ENCODE data around the gene VDR.
"Not testable (repeated sequence)": the region's sequence is repeated elsewhere in the genome, so short reads cannot be mapped to it uniquely, and the experiment has no call there.

VDR gene

DNA sequence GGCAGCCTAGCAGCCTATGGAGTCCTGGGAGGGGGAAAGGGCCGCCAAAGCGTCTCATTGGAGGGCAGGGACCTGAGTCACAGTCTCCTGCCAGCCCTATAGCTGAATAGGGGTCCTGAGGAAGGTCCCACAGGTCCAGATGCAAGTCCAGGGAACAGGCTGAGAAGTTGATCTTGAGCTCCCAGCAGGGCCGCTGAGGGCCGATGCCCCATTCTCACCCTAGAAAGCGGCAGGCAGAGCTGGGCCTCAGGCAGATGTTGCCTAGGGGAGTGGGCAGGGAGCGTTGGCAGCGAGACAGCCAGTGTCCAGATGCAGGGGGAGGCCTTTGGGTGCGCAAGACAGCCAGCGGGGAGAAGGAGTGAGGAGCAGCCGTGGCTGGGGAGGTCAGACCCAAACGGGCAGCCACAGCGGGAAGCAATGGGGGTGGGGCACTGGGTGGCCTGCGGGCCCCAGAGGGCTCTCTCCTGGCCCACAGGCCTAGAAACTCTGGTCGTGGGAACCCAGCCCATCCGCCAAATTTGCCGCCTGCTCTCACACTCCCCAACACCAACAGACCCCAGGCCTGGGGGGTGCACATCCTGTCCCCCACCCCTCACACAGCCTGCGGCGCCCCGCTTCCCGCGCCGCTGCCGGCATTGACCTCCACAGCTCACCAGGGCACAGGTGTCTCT lies 86.2 kb downstream of the VDR start:
- Histone ChIP-seq H3K4me1 (ENCODE audit: control insufficient read depth, insufficient read depth, low read length) (peaks cover 80% of the 10 kb centered on the region), H3K27ac (ENCODE audit: low read length) (peak overlapping the region; percentile 88), H3K9ac (ENCODE audit: low read length in 2 of 2) (peak overlapping the region; percentile 86 to 91), H3K27me3 (ENCODE audit: control insufficient read depth in 1 of 2, insufficient read depth in 2 of 2, low read length in 2 of 2) (no peaks in the 10 kb centered on the region), H3K4me3 (ENCODE audit: low read length in 2 of 2) (peak overlapping the region; percentile 70 to 84), H3K9me3 (ENCODE audit: control insufficient read depth in 2 of 2, low read length in 2 of 2) (no peaks in the 10 kb centered on the region), H3K36me3 (ENCODE audit: control insufficient read depth in 2 of 2, insufficient read depth in 2 of 2, low read length in 2 of 2) (no peaks in the 10 kb centered on the region)

DNA sequence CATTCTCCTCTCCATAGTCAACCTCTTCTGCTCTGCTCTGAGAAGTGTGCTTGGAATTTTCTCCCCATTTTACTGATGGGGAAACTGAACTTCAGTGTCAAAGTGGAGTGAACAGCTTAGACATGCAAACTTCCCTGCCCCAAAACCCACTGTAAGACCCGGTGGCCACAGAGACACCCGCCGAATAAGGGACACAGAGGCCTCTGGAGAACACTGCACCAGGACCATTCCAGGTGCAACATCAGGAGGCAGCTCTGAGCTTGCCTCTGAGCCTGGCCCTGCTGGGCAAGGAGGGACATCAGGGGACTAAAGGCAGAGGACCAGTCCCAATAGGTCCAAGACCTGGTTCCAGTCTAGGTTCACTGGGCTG lies 86.8 kb downstream of the VDR start:
- H3K9ac ChIP-seq (ENCODE audit: low read length in 2 of 2) = peak overlapping the region; percentile 86 to 91
- H3K4me1 ChIP-seq (ENCODE audit: control insufficient read depth, insufficient read depth, low read length) = peaks cover 86% of the 10 kb centered on the region
- no peaks in the 10 kb centered on the region for H3K36me3 ChIP-seq (ENCODE audit: control insufficient read depth in 2 of 2, insufficient read depth in 2 of 2, low read length in 2 of 2)
- H3K27ac ChIP-seq (ENCODE audit: low read length) = peak overlapping the region; percentile 88
- no peaks in the 10 kb centered on the region for H3K9me3 ChIP-seq (ENCODE audit: control insufficient read depth in 2 of 2, low read length in 2 of 2)
- H3K4me3 ChIP-seq (ENCODE audit: low read length in 2 of 2) = peak overlapping the region; percentile 70 to 84
- no peaks in the 10 kb centered on the region for H3K27me3 ChIP-seq (ENCODE audit: control insufficient read depth in 1 of 2, insufficient read depth in 2 of 2, low read length in 2 of 2)

DNA sequence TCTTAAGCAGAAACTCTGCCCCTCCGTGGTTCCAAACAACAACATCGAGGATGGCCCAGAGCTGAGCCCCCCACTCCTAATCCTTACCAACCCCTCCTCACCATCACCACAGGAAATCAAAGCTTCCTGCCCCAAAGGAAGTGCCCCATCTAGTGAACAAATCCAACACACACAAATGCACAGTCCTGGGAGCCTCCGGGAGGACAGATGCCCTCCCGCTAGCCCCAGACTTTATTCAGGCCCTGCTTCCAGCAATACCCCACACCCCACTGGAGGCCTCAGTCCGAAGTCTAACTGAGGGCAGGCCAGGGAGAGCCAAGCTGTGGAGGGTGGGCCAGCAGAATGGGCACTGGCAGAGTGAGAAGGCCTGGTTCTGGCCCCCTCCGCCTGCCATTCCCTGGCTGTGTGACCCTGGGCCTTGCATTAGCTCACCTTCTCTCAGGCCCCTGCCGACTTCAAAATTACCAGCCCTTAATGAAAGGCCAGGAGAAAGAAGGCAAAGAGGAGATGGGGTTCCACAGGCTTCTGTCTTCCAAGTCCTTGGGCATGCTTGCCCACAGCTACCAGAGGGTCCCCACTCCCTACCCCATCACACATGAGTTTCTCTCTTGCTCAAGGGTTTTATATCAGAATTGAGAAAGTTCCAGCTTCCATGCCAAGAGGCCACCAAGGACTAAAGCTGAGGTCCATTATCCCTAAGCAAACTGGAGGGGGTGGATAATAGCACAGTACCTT lies 87.4 kb downstream of the VDR start:
- Histone ChIP-seq H3K27ac (ENCODE audit: low read length) (peak overlapping the region; percentile 88), H3K4me1 (ENCODE audit: control insufficient read depth, insufficient read depth, low read length) (peaks cover 85% of the 10 kb centered on the region), H3K4me3 (ENCODE audit: low read length in 2 of 2) (peak overlapping the region; percentile 70 to 84), H3K27me3 (ENCODE audit: control insufficient read depth in 1 of 2, insufficient read depth in 2 of 2, low read length in 2 of 2) (no peaks in the 10 kb centered on the region), H3K9ac (ENCODE audit: low read length in 2 of 2) (peak overlapping the region; percentile 72 to 91), H3K9me3 (ENCODE audit: control insufficient read depth in 2 of 2, low read length in 2 of 2) (no peaks in the 10 kb centered on the region), H3K36me3 (ENCODE audit: control insufficient read depth in 2 of 2, insufficient read depth in 2 of 2, low read length in 2 of 2) (no peaks in the 10 kb centered on the region)

DNA sequence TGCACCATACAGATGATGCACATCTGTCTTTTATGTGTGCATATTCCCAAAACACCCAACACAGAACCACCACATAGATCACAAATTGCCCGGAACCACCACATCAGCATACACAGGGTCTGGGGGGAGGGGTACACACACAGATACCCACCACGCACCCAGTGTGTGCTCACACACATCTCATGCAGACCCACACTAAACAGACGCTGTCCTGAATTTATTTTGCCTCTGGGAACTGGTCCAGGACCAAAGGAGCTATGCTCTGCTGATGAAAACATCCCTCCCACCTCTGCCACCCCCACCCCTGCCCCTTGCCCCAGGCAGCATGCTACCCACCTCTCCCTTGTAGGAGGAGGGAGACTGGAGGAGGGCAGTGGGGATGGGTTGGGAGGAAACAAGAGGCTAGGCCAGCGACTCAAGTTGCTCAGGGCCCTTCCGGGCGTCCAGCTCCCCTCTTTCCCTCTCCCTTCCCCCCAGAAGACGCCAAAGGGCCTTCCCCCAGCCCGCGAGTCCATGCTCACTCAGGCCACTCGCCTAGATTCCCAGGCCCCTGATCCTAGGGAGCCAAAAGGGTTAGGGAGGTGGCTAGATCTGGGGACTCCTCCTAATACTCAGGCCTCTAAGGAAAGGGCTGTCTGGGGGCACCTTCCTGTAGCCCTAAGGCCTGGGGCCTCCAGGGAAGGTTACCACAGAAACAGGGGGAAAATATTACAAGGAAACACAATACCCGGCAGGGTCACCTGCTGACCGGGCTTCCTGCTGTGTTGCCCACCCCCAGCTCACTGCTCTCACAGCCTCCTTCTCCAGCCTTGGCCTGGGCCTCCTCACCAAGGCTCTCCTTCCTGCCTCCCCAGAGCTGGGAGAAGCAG lies 88.2 kb downstream of the VDR start:
- no peaks in the 10 kb centered on the region for H3K36me3 ChIP-seq (ENCODE audit: control insufficient read depth in 2 of 2, insufficient read depth in 2 of 2, low read length in 2 of 2)
- peak overlapping the region; percentile 97 for H3K27ac ChIP-seq (ENCODE audit: low read length)
- H3K4me1 ChIP-seq (ENCODE audit: control insufficient read depth, insufficient read depth, low read length) = peaks cover 85% of the 10 kb centered on the region
- peak overlapping the region; percentile 72 to 91 for H3K9ac ChIP-seq (ENCODE audit: low read length in 2 of 2)
- no peaks in the 10 kb centered on the region for H3K9me3 ChIP-seq (ENCODE audit: control insufficient read depth in 2 of 2, low read length in 2 of 2)
- peak overlapping the region; percentile 1 to 84 for H3K4me3 ChIP-seq (ENCODE audit: low read length in 2 of 2)
- H3K27me3 ChIP-seq (ENCODE audit: control insufficient read depth in 1 of 2, insufficient read depth in 2 of 2, low read length in 2 of 2) = no peaks in the 10 kb centered on the region

DNA sequence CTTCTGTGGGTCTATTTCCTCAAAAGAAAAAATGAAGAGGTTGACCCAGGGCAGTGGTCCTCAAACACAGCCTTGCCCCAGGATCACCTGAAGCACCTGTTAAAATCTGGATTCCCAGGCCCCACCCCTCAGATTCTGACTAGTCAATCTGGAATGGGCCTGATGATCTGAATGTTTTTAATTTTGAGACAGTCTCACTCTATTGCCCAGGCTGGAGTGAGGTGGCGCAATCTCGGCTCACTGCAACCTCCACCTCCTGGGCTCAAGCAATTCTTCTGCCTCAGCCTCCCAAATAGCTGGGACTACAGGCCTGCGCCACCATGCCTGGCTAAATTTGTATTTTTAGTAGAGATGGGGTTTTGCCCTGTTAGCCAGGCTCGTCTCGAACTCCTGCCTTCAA lies 89.3 kb downstream of the VDR start:
- Histone ChIP-seq H3K27ac (ENCODE audit: low read length) (peak overlapping the region; percentile 97), H3K4me1 (ENCODE audit: control insufficient read depth, insufficient read depth, low read length) (peaks cover 85% of the 10 kb centered on the region), H3K9ac (ENCODE audit: low read length in 2 of 2) (peak overlapping the region in 1 of 2 donors; percentile 13)
- H3K4me3 ChIP-seq (ENCODE audit: low read length in 2 of 2); H3K36me3 ChIP-seq (ENCODE audit: control insufficient read depth in 2 of 2, insufficient read depth in 2 of 2, low read length in 2 of 2); H3K9me3 ChIP-seq (ENCODE audit: control insufficient read depth in 2 of 2, low read length in 2 of 2); H3K27me3 ChIP-seq (ENCODE audit: control insufficient read depth in 1 of 2, insufficient read depth in 2 of 2, low read length in 2 of 2): not testable (repeated sequence)

DNA sequence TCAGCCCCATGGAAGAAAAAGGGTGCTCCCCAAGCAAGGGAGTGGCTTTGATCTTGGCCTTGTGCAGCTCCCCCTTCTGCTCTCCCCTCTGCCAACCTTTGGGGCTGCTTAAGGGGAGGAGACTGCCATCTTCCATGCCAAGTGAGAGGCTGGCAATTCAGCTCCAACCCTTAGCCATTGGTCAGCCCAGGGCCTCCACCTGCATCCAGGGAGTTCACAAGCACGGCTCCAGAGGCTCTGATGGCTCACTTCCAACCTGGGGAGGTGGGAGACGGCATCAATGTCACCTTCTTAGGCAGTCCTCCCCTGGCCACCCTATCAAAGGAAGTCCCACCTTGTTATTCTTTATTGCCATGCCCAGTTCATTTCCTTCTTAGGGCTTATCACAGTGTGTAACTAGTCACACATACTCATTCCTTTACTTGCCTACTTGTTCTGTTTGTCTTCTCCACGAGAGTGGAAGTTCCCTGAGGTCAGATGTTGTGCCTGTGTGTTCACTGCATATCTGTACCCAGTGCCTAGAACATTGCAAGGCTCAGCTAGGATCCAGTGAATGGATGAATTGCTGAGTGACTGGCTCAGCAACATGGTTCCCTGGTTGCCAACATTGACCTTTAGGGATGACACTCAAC lies 90.1 kb downstream of the VDR start:
- H3K9me3 ChIP-seq (ENCODE audit: control insufficient read depth in 2 of 2, low read length in 2 of 2) = no peaks in the 10 kb centered on the region
- no peaks in the 10 kb centered on the region for H3K36me3 ChIP-seq (ENCODE audit: control insufficient read depth in 2 of 2, insufficient read depth in 2 of 2, low read length in 2 of 2)
- H3K9ac ChIP-seq (ENCODE audit: low read length in 2 of 2) = peak overlapping the region in 1 of 2 donors; percentile 29
- no peaks in the 10 kb centered on the region for H3K27me3 ChIP-seq (ENCODE audit: control insufficient read depth in 1 of 2, insufficient read depth in 2 of 2, low read length in 2 of 2)
- peaks cover 90% of the 10 kb centered on the region for H3K4me1 ChIP-seq (ENCODE audit: control insufficient read depth, insufficient read depth, low read length)
- H3K27ac ChIP-seq (ENCODE audit: low read length) = peak overlapping the region; percentile 97
- peak overlapping the region; percentile 12 to 22 for H3K4me3 ChIP-seq (ENCODE audit: low read length in 2 of 2)

DNA sequence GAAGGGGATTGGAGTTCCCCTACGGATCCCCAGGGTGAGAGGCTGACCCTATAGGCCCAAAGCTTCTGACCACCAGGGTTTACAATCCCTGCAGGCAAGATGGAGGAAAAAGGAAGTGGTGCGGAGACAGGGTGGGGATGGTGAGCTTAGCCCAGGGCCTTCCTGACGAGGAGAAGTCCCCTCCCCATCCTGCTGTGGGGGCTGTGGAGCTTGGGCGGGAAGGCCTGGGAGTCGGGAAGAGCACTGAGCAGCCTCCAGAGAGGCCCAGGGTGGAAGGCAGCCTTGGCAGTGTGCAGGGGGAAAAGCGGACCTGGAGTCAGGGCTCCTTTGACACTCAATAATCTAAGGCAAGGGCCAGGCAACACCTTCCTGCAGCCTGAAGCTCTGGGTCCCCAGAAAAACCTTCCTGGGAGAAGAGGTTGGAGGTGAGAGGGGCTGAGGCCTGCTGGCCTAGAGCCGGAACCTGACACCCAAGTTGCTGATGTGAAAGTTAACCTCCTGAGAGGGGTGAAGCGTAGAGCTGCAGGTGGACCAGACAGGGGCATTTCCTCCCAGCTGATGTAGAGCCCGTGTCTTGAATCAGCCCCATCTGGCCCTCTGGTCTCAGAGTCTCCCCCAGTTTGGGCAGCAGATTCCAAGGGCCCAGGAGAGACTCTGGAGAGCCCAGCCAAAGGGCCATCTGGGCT lies 91.1 kb downstream of the VDR start:
- H3K4me3 ChIP-seq (ENCODE audit: low read length in 2 of 2) = peak overlapping the region; percentile 33 to 74
- H3K9ac ChIP-seq (ENCODE audit: low read length in 2 of 2) = peak overlapping the region; percentile 68 to 76
- H3K4me1 ChIP-seq (ENCODE audit: control insufficient read depth, insufficient read depth, low read length) = peaks cover 91% of the 10 kb centered on the region

DNA sequence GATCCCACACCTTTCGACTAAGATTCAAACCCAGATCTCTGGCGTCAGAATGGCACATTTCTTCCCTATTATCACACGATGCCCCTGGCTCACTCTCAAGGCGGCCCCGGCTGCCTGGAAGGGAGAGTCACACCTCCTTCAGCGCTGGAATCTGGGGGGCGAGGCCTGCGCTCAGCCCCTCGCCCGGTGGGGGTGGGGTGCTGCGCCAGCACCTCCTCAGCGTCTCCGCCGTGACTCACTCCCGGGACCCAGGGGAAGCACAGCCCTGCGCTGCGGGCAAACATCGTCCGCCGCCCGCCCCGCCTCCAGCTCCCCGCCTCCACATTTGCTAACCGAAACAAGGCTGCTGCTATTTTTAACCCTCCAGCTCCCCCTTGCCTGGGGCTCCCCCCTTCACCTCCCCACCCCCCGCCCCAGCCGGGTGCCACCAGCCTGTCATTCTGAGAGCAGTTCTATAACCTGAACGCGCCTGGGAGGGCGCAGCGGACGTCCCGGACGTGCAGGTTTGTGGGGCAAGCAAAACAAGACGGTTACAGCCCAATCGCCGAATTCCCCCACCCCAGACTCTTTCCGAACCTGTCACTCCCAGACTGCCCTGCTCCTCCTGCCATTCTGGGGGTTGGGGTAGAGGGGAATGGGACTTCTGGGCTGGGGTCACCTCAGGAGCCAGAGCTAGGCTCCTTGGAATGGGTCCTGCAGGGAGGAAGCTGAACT lies 91.8 kb downstream of the VDR start:
- Histone ChIP-seq H3K4me3 (ENCODE audit: low read length in 2 of 2) (peak overlapping the region; percentile 41 to 74), H3K27me3 (ENCODE audit: control insufficient read depth in 1 of 2, insufficient read depth in 2 of 2, low read length in 2 of 2) (no peaks in the 10 kb centered on the region), H3K27ac (ENCODE audit: low read length) (peak overlapping the region; percentile 97), H3K36me3 (ENCODE audit: control insufficient read depth in 2 of 2, insufficient read depth in 2 of 2, low read length in 2 of 2) (no peaks in the 10 kb centered on the region), H3K9me3 (ENCODE audit: control insufficient read depth in 2 of 2, low read length in 2 of 2) (no peaks in the 10 kb centered on the region), H3K4me1 (ENCODE audit: control insufficient read depth, insufficient read depth, low read length) (peaks cover 91% of the 10 kb centered on the region), H3K9ac (ENCODE audit: low read length in 2 of 2) (peak overlapping the region; percentile 76 to 84)

More for the DNA sequence above, 91.1 kb downstream of the VDR start:
- Histone ChIP-seq H3K9me3 (ENCODE audit: control insufficient read depth in 2 of 2, low read length in 2 of 2) (no peaks in the 10 kb centered on the region), H3K27me3 (ENCODE audit: control insufficient read depth in 1 of 2, insufficient read depth in 2 of 2, low read length in 2 of 2) (no peaks in the 10 kb centered on the region), H3K27ac (ENCODE audit: low read length) (peak overlapping the region; percentile 97), H3K36me3 (ENCODE audit: control insufficient read depth in 2 of 2, insufficient read depth in 2 of 2, low read length in 2 of 2) (no peaks in the 10 kb centered on the region)

DNA sequence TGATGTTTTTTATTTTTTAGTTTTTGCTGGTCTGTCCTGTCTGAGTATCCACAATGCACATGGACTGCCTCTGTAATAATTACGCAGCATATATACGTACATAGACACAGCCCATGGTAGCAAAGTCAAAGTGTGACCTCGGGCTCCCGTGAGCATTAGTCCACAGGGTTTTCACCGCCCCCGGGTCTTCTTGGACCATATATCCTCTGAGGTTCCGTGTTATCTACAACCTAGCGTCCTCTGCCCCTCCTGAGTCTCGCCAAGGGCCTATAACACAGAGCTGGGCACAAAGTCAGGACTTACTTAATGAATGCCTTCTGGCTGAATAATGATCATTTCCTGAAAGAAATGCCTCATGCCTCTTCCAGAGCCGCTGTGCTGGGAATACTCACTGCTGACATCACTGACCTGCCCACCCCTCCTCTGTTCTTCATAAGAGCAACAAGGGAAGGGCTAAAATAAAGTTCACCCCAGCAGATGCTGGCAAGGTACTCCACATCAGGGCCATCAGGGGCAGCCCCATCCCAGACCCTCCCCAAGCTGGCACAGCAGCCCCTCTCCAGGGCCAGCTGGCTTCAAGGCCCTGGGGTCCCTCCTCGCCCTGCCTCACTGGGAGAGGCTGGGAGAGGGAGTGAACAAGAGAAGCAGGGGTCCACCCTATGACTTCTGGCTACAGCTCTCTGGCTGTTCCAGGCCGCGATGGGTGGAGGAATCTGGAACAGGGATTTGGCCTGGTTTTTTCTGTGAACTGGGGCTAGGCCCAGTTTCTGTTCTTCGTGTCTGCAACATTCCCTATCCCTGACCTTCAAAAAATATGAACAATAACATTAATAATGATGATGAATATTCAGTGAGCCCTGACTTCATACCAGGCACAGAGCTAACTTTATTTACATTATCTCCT lies 93.0 kb downstream of the VDR start:
- no peaks in the 10 kb centered on the region for H3K36me3 ChIP-seq (ENCODE audit: control insufficient read depth in 2 of 2, insufficient read depth in 2 of 2, low read length in 2 of 2)
- no peaks in the 10 kb centered on the region for H3K27me3 ChIP-seq (ENCODE audit: control insufficient read depth in 1 of 2, insufficient read depth in 2 of 2, low read length in 2 of 2)
- H3K9ac ChIP-seq (ENCODE audit: low read length in 2 of 2) = peak overlapping the region; percentile 76 to 84
- H3K4me3 ChIP-seq (ENCODE audit: low read length in 2 of 2) = peak overlapping the region; percentile 41 to 74
- peak overlapping the region; percentile 97 for H3K27ac ChIP-seq (ENCODE audit: low read length)
- no peaks in the 10 kb centered on the region for H3K9me3 ChIP-seq (ENCODE audit: control insufficient read depth in 2 of 2, low read length in 2 of 2)
- peaks cover 91% of the 10 kb centered on the region for H3K4me1 ChIP-seq (ENCODE audit: control insufficient read depth, insufficient read depth, low read length)
